Transverse colon (tissue), 4 donors: ENCODE results near the gene STMN3.

Experiments
- EP300 ChIP-seq: sonication (generic); formaldehyde crosslinking; IDR thresholded peaks from one replicate; pipeline ENCODE4 v1.6.1; 2017; ENCODE audit warnings: antibody characterized with exemption, low read depth
- POLR2A ChIP-seq: fragments of 450-650 bp; IDR thresholded peaks from one replicate; pipeline ENCODE4 v1.6.1; 2016; ENCODE audit warnings: antibody characterized with exemption, mild to moderate bottlenecking, moderate library complexity
- POLR2AphosphoS5 ChIP-seq, 3 donors: sonication (generic); formaldehyde crosslinking; IDR thresholded peaks; one replicate each; pipeline ENCODE4 v1.6.1; 2016; ENCODE audit warnings: antibody characterized with exemption in 3 of 3
- TF ChIP-seq, protein P1 (sequence below), 5 experiments: fragments of 200-600 bp in 3 of 5; fragments of 450-650 bp in 2 of 5; sonication (generic) in 3 of 5; IDR thresholded peaks; 1 replicate in 2 of 5; 2 replicates in 3 of 5; pipeline ENCODE4 v1.5.1; 2016 to 2017; ENCODE audit warnings: antibody characterized with exemption in 5 of 5, inconsistent platforms in 3 of 5, mild to moderate bottlenecking in 2 of 5, moderate library complexity in 1 of 5

DNA sequence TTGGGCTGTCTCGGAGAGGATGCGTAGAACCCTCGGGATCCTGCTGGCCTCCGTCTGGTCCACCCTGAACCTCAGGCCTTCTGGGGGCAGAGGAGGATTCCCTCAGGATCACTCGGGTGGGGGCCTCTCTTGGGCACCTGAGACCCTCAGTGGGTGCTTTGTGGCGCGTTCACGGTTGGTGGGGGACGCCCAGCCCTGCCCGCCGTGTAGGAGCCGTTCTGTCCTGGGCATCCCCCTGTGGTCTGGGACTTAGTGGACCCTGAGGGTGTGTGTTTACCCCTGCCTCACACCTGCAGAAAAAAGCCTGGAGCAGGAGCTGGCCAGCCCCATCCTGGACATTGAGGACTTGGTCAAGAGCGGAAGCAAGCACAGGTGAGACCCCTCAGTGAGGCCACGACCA, 12.5 kb upstream of the STMN3 start:
- TF ChIP-seq, protein P1, sequence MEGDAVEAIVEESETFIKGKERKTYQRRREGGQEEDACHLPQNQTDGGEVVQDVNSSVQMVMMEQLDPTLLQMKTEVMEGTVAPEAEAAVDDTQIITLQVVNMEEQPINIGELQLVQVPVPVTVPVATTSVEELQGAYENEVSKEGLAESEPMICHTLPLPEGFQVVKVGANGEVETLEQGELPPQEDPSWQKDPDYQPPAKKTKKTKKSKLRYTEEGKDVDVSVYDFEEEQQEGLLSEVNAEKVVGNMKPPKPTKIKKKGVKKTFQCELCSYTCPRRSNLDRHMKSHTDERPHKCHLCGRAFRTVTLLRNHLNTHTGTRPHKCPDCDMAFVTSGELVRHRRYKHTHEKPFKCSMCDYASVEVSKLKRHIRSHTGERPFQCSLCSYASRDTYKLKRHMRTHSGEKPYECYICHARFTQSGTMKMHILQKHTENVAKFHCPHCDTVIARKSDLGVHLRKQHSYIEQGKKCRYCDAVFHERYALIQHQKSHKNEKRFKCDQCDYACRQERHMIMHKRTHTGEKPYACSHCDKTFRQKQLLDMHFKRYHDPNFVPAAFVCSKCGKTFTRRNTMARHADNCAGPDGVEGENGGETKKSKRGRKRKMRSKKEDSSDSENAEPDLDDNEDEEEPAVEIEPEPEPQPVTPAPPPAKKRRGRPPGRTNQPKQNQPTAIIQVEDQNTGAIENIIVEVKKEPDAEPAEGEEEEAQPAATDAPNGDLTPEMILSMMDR (IDR thresholded peaks at IDR 0.05) = no peak
- TF ChIP-seq POLR2A (no peak), EP300 (no peak), POLR2AphosphoS5 (IDR thresholded peaks at IDR 0.05) (no peak)
